Lung (tissue), 12 donors: Measurements from ENCODE around the gene KCNMA1. TPM values are rescaled to one million over a fixed set of nuclear protein-coding genes. Genes with fewer than 3 reads are reported as not detected.

Experiments used
- ATAC-seq: fragments of 200-7000 bp; cut with Tn5 transposase; one replicate; pipeline ENCODE4 v1.9.1; 2020; ENCODE audit warnings: moderate number of reproducible peaks; ENCODE audit not compliant: insufficient read depth, low FRiP score
- DNase-seq, 3 donors: peaks; one replicate each; pipeline ENCODE4 v3.0.0-alpha.2; 2013 to 2017
- H3K27ac ChIP-seq, 2 donors: one replicate each; pipeline ENCODE4 v1.5.1; 2013; ENCODE audit warnings: mild to moderate bottlenecking in 2 of 2, moderate library complexity in 2 of 2, control low read depth in 1 of 2, inconsistent platforms in 1 of 2, low read depth in 1 of 2, low read length in 1 of 2
- H3K27me3 ChIP-seq, 3 donors: one replicate each; pipeline ENCODE4 v1.5.1; 2013; ENCODE audit warnings: low read length in 2 of 3; ENCODE audit not compliant: control insufficient read depth in 3 of 3, insufficient read depth in 3 of 3
- H3K36me3 ChIP-seq, 4 donors: one replicate each; pipeline ENCODE4 v1.5.1; 2013; ENCODE audit warnings: low read length in 4 of 4, mild to moderate bottlenecking in 1 of 4, moderate library complexity in 1 of 4; ENCODE audit not compliant: control insufficient read depth in 4 of 4, insufficient read depth in 4 of 4
- H3K4me1 ChIP-seq, 5 donors: one replicate each; pipeline ENCODE4 v1.5.1; 2013; ENCODE audit warnings: low read length in 5 of 5, mild to moderate bottlenecking in 2 of 5, moderate library complexity in 1 of 5; ENCODE audit not compliant: control insufficient read depth in 5 of 5, insufficient read depth in 5 of 5
- H3K4me3 ChIP-seq: one replicate; pipeline ENCODE4 v1.5.1; 2013; ENCODE audit warnings: mild to moderate bottlenecking, control low read depth, moderate library complexity
- H3K9ac ChIP-seq, 2 donors: one replicate each; pipeline ENCODE4 v1.5.1; 2013; ENCODE audit warnings: low read length in 2 of 2, control low read depth in 1 of 2; ENCODE audit not compliant: insufficient read depth in 1 of 2
- H3K9me3 ChIP-seq, 4 donors: one replicate each; pipeline ENCODE4 v1.5.1; 2013; ENCODE audit warnings: low read length in 3 of 4, mild to moderate bottlenecking in 1 of 4, moderate library complexity in 1 of 4; ENCODE audit not compliant: control insufficient read depth in 4 of 4, insufficient read depth in 3 of 4
- CTCF ChIP-seq: IDR thresholded peaks from 2 replicates; pipeline ENCODE4 v1.5.1; 2012; ENCODE audit warnings: mild to moderate bottlenecking; ENCODE audit errors: control extremely low read depth, extremely low read depth
- WGBS, 2 donors: extraction: QIAGEN DNeasy Blood & Tissue Kit; methylation state at CpG; one replicate each; pipeline ENCODE4 v1.1.7; 2013; 5-methylcytosine and 5-hydroxymethylcytosine counted together
- polyA plus RNA-seq, 2 donors: library from polyadenylated mRNA; stranded (reverse); fragments of 200-250 nt; gene quantifications; one replicate each; pipeline ENCODE4 v1.2.1, GENCODE V29; 2013
- total RNA-seq, 2 donors: library from RNA; depleted of rRNA in 1 of 2; stranded (reverse); fragments of >200 nt in 1 of 2; gene quantifications; one replicate each; pipeline ENCODE4 v1.2.1, GENCODE V29; 2014 to 2021
- donor health status: control.
- donor health status: control.
- donor health status: Bipolar disorder and iron deficiency.
- donor health status: healthy.
- donor health status: DM: yes; HTN: yes; CAD: no.

KCNMA1 gene
- total and polyA plus RNA-seq, 4 donors, result 3.8 to 13.0 (median 5.5) TPM

GRCh38 chr10:77421591-77421990 lies 216.0 kb downstream of the KCNMA1 start:
- no peak for ATAC-seq
- no peaks in the 10 kb centered on the region for H3K36me3 ChIP-seq
- 86 to 90% methylated on average over 4 of the region's 4 CpGs for WGBS, 2 donors
- H3K9me3 ChIP-seq, result no peaks in the 10 kb centered on the region
- DNase-seq, result no peak
- peaks cover 0 to 6% (median 5%) of the 10 kb centered on the region in 5 donors for H3K4me1 ChIP-seq
- H3K27ac ChIP-seq, result no peak overlapping the region
- H3K27me3 ChIP-seq, result peaks cover 0 to 3% (median 0%) of the 10 kb centered on the region in 3 donors
- H3K4me3 ChIP-seq, result no peak overlapping the region
- no peak overlapping the region for H3K9ac ChIP-seq
- TF ChIP-seq CTCF, result no peak

GRCh38 chr10:77420947-77421523 lies 216.6 kb downstream of the KCNMA1 start:
- H3K9me3 ChIP-seq, result no peaks in the 10 kb centered on the region
- ATAC-seq (no peak), DNase-seq (peak in 2 of 3 donors; percentile 12 to 36)
- peaks cover 0 to 3% (median 0%) of the 10 kb centered on the region in 3 donors for H3K27me3 ChIP-seq
- no peak overlapping the region for H3K9ac ChIP-seq
- H3K27ac ChIP-seq, result no peak overlapping the region
- WGBS, 2 donors, result 56 to 91% methylated on average over 2 of the region's 2 CpGs
- no peak overlapping the region for H3K4me3 ChIP-seq
- no peaks in the 10 kb centered on the region for H3K36me3 ChIP-seq
- TF ChIP-seq CTCF, result no peak
- peaks cover 0 to 6% (median 5%) of the 10 kb centered on the region in 5 donors for H3K4me1 ChIP-seq

- Histone ChIP-seq H3K4me3 (no peak overlapping the region), H3K9me3 (no peaks in the 10 kb centered on the region), H3K36me3 (no peaks in the 10 kb centered on the region), H3K4me1 (peaks cover 0 to 6% (median 5%) of the 10 kb centered on the region in 5 donors), H3K9ac (no peak overlapping the region), H3K27ac (no peak overlapping the region), H3K27me3 (peaks cover 0 to 3% (median 0%) of the 10 kb centered on the region in 3 donors)
- TF ChIP-seq CTCF, result no peak
- no peak for DNase-seq
- ATAC-seq, result no peak
- 83 to 95% methylated on average over 2 of the region's 2 CpGs for WGBS, 2 donors
Observed at GRCh38 chr10:77419979-77420378, 217.6 kb downstream of the KCNMA1 start.

GRCh38 chr10:77419056-77419455 lies 218.6 kb downstream of the KCNMA1 start:
- no peak overlapping the region for H3K27ac ChIP-seq
- WGBS, 2 donors, result 90 to 94% methylated on average over 5 of the region's 5 CpGs
- H3K4me3 ChIP-seq, result no peak overlapping the region
- no peak overlapping the region for H3K9ac ChIP-seq
- no peaks in the 10 kb centered on the region for H3K27me3 ChIP-seq
- TF ChIP-seq CTCF, result no peak
- no peaks in the 10 kb centered on the region for H3K36me3 ChIP-seq
- H3K9me3 ChIP-seq, result no peaks in the 10 kb centered on the region
- H3K4me1 ChIP-seq, result peaks cover 0 to 6% (median 5%) of the 10 kb centered on the region in 5 donors
- ATAC-seq (no peak), DNase-seq (no peak)
